ENCODE data around the gene RPL21.

DNA sequence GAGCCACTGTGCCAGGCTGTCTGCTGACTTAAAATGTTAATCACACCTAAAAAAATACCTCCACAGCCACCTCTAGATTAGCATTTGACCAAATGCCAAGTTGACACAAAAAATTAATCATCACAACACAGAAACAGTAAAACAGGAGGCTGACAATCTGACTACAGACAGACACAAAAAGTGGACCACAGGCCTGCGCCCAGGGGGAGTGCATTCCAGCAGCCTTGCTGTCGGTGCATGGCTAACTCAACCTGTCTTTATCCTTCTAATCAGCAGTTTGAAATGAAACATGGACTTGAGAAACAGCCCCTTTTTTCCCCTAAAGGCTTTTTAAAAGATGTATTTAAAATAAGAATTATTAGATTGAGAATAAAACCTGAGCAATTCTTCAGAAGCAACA is 53.3 kb downstream of the RPL21 start:
- TF ChIP-seq GATA3 (IDR thresholded peaks at IDR 0.05; ENCODE audit: low read depth, low read length) (no peak), GATA2 (IDR thresholded peaks at IDR 0.05; ENCODE audit: low read depth, low read length) (no peak)

Measured in SH-SY5Y (cell line).